Breast epithelium (tissue), 3 donors: ENCODE measurements around the gene PRR7.

Experiments used
- CTCF ChIP-seq, 3 donors: fragments of 450-650 bp; IDR thresholded peaks; one replicate each; pipeline ENCODE4 v1.5.1; 2016 to 2017; ENCODE audit warnings: antibody characterized with exemption in 3 of 3, mild to moderate bottlenecking in 3 of 3, moderate library complexity in 3 of 3
- POLR2A ChIP-seq: fragments of 450-650 bp; IDR thresholded peaks from one replicate; pipeline ENCODE4 v1.6.1; 2016; ENCODE audit warnings: antibody characterized with exemption, mild to moderate bottlenecking, moderate library complexity

GRCh38 chr5:177474002-177474476 is 27.4 kb downstream of the PRR7 start:
- TF ChIP-seq CTCF (IDR thresholded peaks at IDR 0.05) (no peak), POLR2A (no peak)
